Parathyroid adenoma (tissue), 2 donors: ENCODE data around the gene FGFR1OP2.
A peak's percentile ranks its signal among the peaks of the same experiment; 100 is the strongest.

ENCODE experiments used
- H2AFZ ChIP-seq: fragments of 300-600 bp; sonication (generic); one replicate; pipeline ENCODE4 v1.7.0; 2017; ENCODE audit warnings: antibody characterized with exemption, mild to moderate bottlenecking
- H3K27ac ChIP-seq: fragments of 300-600 bp; sonication (generic); one replicate; pipeline ENCODE4 v1.7.0; 2017
- H3K27me3 ChIP-seq: fragments of 300-600 bp; sonication (generic); one replicate; pipeline ENCODE4 v1.7.0; 2017; ENCODE audit warnings: low read length; ENCODE audit not compliant: control insufficient read depth, insufficient read depth
- H3K36me3 ChIP-seq: fragments of 300-600 bp; sonication (generic); one replicate; pipeline ENCODE4 v1.7.0; 2017; ENCODE audit warnings: low read length; ENCODE audit not compliant: control insufficient read depth, insufficient read depth
- H3K4me1 ChIP-seq: fragments of 300-600 bp; sonication (generic); one replicate; pipeline ENCODE4 v1.7.0; 2017; ENCODE audit warnings: control low read depth
- H3K4me2 ChIP-seq: fragments of 300-600 bp; sonication (generic); one replicate; pipeline ENCODE4 v1.7.0; 2017; ENCODE audit warnings: low read length
- H3K4me3 ChIP-seq: fragments of 300-600 bp; sonication (generic); one replicate; pipeline ENCODE4 v1.7.0; 2017; ENCODE audit warnings: low read depth, low read length
- H3K79me2 ChIP-seq: fragments of 300-600 bp; sonication (generic); one replicate; pipeline ENCODE4 v1.7.0; 2017; ENCODE audit warnings: control low read depth
- H3K9ac ChIP-seq: fragments of 300-600 bp; sonication (generic); one replicate; pipeline ENCODE4 v1.7.0; 2017; ENCODE audit warnings: mild to moderate bottlenecking
- H3K9me3 ChIP-seq: fragments of 300-600 bp; sonication (generic); one replicate; pipeline ENCODE4 v1.7.0; 2017; ENCODE audit warnings: low read length; ENCODE audit not compliant: control insufficient read depth
- CTCF ChIP-seq: fragments of 300-600 bp; sonication (generic); IDR thresholded peaks from one replicate; pipeline ENCODE4 v1.7.0; 2017; ENCODE audit warnings: antibody characterized with exemption, mild to moderate bottlenecking
- donor health status: primary hyperparathyroidism.

Gene FGFR1OP2

GRCh38 chr12:26937443-26937862, 817 bp upstream of the FGFR1OP2 start:
- Histone ChIP-seq H3K27ac (peak overlapping the region; percentile 96), H3K79me2 (peaks cover 38% of the 10 kb centered on the region), H3K4me2 (peak overlapping the region; percentile 95), H3K36me3 (no peaks in the 10 kb centered on the region), H3K27me3 (no peaks in the 10 kb centered on the region), H3K9me3 (no peaks in the 10 kb centered on the region), H3K4me1 (peaks cover 7% of the 10 kb centered on the region), H2AFZ (peak overlapping the region; percentile 99), H3K4me3 (peak overlapping the region; percentile 98), H3K9ac (peak overlapping the region; percentile 57)
- TF ChIP-seq CTCF, result no peak

GRCh38 chr12:26938701-26939062, 412 bp downstream of the FGFR1OP2 start:
- peak overlapping the region; percentile 70 for H3K9ac ChIP-seq

DNA sequence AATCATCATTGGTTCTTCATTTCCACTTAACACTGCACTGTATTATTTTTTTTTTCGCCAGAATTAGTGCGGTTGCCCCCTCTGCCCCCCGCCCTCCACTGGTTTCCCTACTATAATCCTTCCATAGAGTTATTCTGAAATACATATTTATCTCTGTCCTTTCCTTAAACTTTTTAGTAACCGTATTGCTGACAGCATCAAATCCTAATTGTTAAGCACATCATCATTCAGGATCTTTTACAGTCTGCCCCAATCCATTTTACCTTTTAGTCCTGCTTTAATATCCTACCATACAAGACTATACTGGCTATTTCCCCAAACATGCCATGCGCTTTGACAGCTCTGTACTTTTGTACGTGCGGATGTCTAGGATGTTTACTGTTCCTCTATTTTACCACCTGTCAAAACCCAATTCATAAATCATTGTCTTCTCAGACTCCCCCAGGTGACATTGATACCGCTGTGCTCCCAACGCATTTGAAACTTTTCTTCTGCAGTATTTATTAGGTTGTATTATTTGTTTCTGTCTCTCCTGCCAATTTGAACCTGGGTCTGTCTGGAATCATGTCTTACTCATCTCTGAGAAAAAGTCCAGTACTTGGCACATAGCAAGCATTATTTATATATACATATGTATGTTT, 1.0 kb downstream of the FGFR1OP2 start:
- H3K4me3 ChIP-seq, result peak overlapping the region; percentile 98
- H3K36me3 ChIP-seq, result no peaks in the 10 kb centered on the region
- peak overlapping the region; percentile 70 for H3K9ac ChIP-seq
- peak overlapping the region; percentile 99 for H2AFZ ChIP-seq
- H3K4me1 ChIP-seq, result peaks cover 7% of the 10 kb centered on the region
- H3K79me2 ChIP-seq, result peaks cover 44% of the 10 kb centered on the region
- no peaks in the 10 kb centered on the region for H3K9me3 ChIP-seq
- peak overlapping the region; percentile 96 for H3K27ac ChIP-seq
- no peak for TF ChIP-seq CTCF
- H3K27me3 ChIP-seq, result no peaks in the 10 kb centered on the region
- H3K4me2 ChIP-seq, result peak overlapping the region; percentile 95

More at GRCh38 chr12:26938701-26939062, 412 bp downstream of the FGFR1OP2 start:
- Histone ChIP-seq H3K4me1 (peaks cover 7% of the 10 kb centered on the region), H2AFZ (peak overlapping the region; percentile 99), H3K36me3 (no peaks in the 10 kb centered on the region), H3K4me3 (peak overlapping the region; percentile 98), H3K27me3 (no peaks in the 10 kb centered on the region), H3K9me3 (no peaks in the 10 kb centered on the region), H3K27ac (peak overlapping the region; percentile 96), H3K79me2 (peaks cover 41% of the 10 kb centered on the region), H3K4me2 (peak overlapping the region; percentile 95)
- no peak for TF ChIP-seq CTCF

DNA sequence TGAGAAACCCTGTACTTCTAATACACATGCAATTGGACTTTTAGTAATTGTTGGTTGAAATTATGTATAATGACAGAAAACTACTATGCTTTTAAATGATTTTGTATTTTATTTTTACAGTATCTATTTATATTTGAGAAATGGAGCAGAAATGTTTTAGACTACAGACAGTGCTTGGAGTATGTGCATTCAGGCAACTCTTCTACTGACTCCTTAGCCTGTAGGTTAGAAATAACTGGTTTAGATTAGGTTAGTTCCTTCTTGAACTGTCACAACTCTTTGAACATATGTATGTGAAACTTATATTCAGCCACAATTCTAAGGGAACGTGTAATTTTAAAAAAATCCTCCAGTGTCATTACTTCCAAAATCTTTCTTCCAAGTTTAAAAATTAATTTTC, 1.7 kb downstream of the FGFR1OP2 start:
- H3K4me3 ChIP-seq, result peak overlapping the region; percentile 98

More for the DNA sequence above, 1.7 kb downstream of the FGFR1OP2 start:
- Histone ChIP-seq H2AFZ (no peak overlapping the region), H3K9ac (no peak overlapping the region), H3K4me2 (peak overlapping the region; percentile 33), H3K9me3 (no peaks in the 10 kb centered on the region), H3K36me3 (no peaks in the 10 kb centered on the region), H3K4me1 (peaks cover 7% of the 10 kb centered on the region), H3K27me3 (no peaks in the 10 kb centered on the region), H3K27ac (no peak overlapping the region), H3K79me2 (peaks cover 39% of the 10 kb centered on the region)
- TF ChIP-seq CTCF, result no peak
